ENCODE results near the gene SPATA1. TPM values are rescaled to one million over a fixed set of nuclear protein-coding genes. Genes with fewer than 3 reads are reported as not detected.

SPATA1 gene
- total RNA-seq, 4 donors from 2014 or later: 0.18 to 1.9 (median 1.1) TPM; not detected in 1

DNA sequence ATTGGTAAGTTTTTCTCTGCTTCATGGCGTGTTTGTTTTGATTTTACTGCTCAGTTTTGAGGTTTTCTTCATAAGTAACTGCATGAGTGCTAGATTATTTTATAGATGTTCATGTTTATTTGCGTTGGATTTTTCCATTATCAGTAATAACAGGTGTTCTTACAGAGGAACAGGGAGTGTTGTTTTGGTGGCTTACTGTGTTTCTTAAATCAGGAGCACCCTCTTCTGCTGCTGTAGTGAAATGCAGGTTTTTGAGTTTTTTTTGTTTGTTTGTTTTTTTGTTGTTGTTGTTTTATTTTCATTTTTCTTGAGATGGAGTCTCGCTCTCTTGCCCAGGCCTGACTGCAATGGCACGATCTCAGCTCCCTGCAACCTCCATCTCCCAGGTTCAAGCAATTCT, 35.5 kb downstream of the SPATA1 start:
- TF ChIP-seq POLR2A (IDR thresholded peaks at IDR 0.05): no peak
- TF ChIP-seq, protein P1, sequence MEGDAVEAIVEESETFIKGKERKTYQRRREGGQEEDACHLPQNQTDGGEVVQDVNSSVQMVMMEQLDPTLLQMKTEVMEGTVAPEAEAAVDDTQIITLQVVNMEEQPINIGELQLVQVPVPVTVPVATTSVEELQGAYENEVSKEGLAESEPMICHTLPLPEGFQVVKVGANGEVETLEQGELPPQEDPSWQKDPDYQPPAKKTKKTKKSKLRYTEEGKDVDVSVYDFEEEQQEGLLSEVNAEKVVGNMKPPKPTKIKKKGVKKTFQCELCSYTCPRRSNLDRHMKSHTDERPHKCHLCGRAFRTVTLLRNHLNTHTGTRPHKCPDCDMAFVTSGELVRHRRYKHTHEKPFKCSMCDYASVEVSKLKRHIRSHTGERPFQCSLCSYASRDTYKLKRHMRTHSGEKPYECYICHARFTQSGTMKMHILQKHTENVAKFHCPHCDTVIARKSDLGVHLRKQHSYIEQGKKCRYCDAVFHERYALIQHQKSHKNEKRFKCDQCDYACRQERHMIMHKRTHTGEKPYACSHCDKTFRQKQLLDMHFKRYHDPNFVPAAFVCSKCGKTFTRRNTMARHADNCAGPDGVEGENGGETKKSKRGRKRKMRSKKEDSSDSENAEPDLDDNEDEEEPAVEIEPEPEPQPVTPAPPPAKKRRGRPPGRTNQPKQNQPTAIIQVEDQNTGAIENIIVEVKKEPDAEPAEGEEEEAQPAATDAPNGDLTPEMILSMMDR (IDR thresholded peaks at IDR 0.05): peak in 4 of 6 experiments; percentile 19 to 34 (median 26)
- no peaks in the 10 kb centered on the region for H3K27me3 ChIP-seq
- H3K9me3 ChIP-seq: no peaks in the 10 kb centered on the region
- H3K36me3 ChIP-seq: peaks cover 0 to 4% (median 0%) of the 10 kb centered on the region in 3 donors
- H3K4me3 ChIP-seq: no peak overlapping the region
- DNase-seq: no peak
- H3K4me1 ChIP-seq: no peaks in the 10 kb centered on the region
- no peak overlapping the region for H3K27ac ChIP-seq

GRCh38 chr1:84550826-84551225, 44.6 kb downstream of the SPATA1 start:
- no peak for DNase-seq
- no peaks in the 10 kb centered on the region for H3K36me3 ChIP-seq
- H3K27ac ChIP-seq: no peak overlapping the region
- no peaks in the 10 kb centered on the region for H3K9me3 ChIP-seq
- H3K4me1 ChIP-seq: no peaks in the 10 kb centered on the region
- H3K4me3 ChIP-seq: no peak overlapping the region
- H3K27me3 ChIP-seq: no peaks in the 10 kb centered on the region
- TF ChIP-seq, protein P1 (IDR thresholded peaks at IDR 0.05): no peak
- TF ChIP-seq POLR2A (IDR thresholded peaks at IDR 0.05): no peak

GRCh38 chr1:84569216-84569615, 63.0 kb downstream of the SPATA1 start:
- H3K27ac ChIP-seq: no peak overlapping the region
- no peak for TF ChIP-seq POLR2A (IDR thresholded peaks at IDR 0.05)
- TF ChIP-seq, protein P1 (IDR thresholded peaks at IDR 0.05): no peak
- H3K4me1 ChIP-seq: peaks cover 0 to 15% (median 6%) of the 10 kb centered on the region in 4 donors
- no peaks in the 10 kb centered on the region for H3K27me3 ChIP-seq
- H3K36me3 ChIP-seq: peaks cover 0 to 14% (median 0%) of the 10 kb centered on the region in 3 donors
- H3K4me3 ChIP-seq: no peak overlapping the region
- DNase-seq: no peak
- no peaks in the 10 kb centered on the region for H3K9me3 ChIP-seq

- Histone ChIP-seq H3K4me3 (no peak overlapping the region), H3K9me3 (no peaks in the 10 kb centered on the region), H3K4me1 (peaks cover 0 to 15% (median 6%) of the 10 kb centered on the region in 4 donors), H3K27me3 (no peaks in the 10 kb centered on the region), H3K27ac (no peak overlapping the region), H3K36me3 (peaks cover 0 to 7% (median 0%) of the 10 kb centered on the region in 3 donors)
- TF ChIP-seq, protein P1 (IDR thresholded peaks at IDR 0.05): no peak
- no peak for TF ChIP-seq POLR2A (IDR thresholded peaks at IDR 0.05)
- no peak for DNase-seq
These were observed 64.4 kb downstream of the SPATA1 start for GRCh38 chr1:84570436-84571149.

GRCh38 chr1:84571150-84571535, 65.0 kb downstream of the SPATA1 start:
- Histone ChIP-seq H3K36me3 (peaks cover 0 to 7% (median 0%) of the 10 kb centered on the region in 3 donors), H3K4me1 (peaks cover 0 to 15% (median 6%) of the 10 kb centered on the region in 4 donors), H3K9me3 (no peaks in the 10 kb centered on the region), H3K27ac (no peak overlapping the region), H3K27me3 (no peaks in the 10 kb centered on the region), H3K4me3 (no peak overlapping the region)
- DNase-seq: no peak
- TF ChIP-seq POLR2A (IDR thresholded peaks at IDR 0.05): no peak
- TF ChIP-seq, protein P1 (IDR thresholded peaks at IDR 0.05): no peak

Data from Peyer's patch (tissue), 4 donors.